Stimulated activated CD4-positive, alpha-beta T cell treated with anti-CD3 and anti-CD28 coated beads, Interleukin-12 subunit alpha, Interleukin-12 subunit beta, amount 100 ng/mL, for 24 hours (primary cell): ENCODE data around the gene IFT52.

Experiments used
- DNase-seq, 2 experiments: peaks; one replicate each; pipeline ENCODE4 v3.0.0-alpha.2; 2020; ENCODE audit warnings: low read depth in 2 of 2

Gene IFT52

GRCh38 chr20:43690943-43691598, 100.3 kb downstream of the IFT52 start:
- no peak for DNase-seq

GRCh38 chr20:43691928-43692524, 101.3 kb downstream of the IFT52 start:
- peak; percentile 26 to 56 for DNase-seq

GRCh38 chr20:43694763-43695162, 104.0 kb downstream of the IFT52 start:
- no peak for DNase-seq

GRCh38 chr20:43695571-43695970, 104.8 kb downstream of the IFT52 start:
- DNase-seq = no peak
